GM12874 (cell line): ENCODE data around the gene CHMP6.

ENCODE experiments used
- TF ChIP-seq, protein P1 (sequence below): IDR thresholded peaks from 2 replicates; pipeline ENCODE4 v1.5.1; 2011; ENCODE audit warnings: low read depth, mild to moderate bottlenecking, control low read depth, low read length, moderate library complexity; ENCODE audit not compliant: insufficient read depth

Gene CHMP6

DNA sequence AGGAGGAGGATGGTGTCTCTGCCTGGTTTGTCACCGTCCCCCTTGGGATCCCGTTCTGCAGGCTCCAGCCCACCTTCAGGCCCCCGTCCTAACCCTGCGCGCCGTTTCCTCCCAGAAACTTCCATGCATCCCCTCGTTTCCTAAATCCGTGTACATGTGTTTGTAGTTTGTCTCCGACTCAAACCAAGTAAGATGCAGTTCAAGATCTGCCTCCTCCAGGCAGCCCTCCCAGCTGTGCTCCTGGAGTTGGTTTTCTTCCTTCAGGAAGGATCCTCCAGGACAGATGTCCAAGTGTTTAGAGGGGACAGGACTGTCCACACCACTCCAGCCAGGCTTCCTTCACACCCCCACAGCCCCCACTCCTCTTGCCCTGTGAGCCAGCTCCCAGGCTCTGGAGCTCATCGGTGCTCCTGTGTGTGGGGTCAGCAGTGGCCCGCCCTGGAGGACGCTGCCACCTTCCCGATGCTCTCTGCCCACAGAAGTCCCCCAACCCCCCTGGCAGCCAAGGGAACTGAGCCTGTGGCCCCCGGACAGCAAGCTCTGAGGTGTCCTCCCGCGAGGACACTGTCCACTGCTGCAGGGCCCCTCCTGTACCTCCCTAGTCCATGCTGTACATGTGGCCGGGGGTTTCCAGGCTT lies 54.6 kb downstream of the CHMP6 start:
- TF ChIP-seq, protein P1, sequence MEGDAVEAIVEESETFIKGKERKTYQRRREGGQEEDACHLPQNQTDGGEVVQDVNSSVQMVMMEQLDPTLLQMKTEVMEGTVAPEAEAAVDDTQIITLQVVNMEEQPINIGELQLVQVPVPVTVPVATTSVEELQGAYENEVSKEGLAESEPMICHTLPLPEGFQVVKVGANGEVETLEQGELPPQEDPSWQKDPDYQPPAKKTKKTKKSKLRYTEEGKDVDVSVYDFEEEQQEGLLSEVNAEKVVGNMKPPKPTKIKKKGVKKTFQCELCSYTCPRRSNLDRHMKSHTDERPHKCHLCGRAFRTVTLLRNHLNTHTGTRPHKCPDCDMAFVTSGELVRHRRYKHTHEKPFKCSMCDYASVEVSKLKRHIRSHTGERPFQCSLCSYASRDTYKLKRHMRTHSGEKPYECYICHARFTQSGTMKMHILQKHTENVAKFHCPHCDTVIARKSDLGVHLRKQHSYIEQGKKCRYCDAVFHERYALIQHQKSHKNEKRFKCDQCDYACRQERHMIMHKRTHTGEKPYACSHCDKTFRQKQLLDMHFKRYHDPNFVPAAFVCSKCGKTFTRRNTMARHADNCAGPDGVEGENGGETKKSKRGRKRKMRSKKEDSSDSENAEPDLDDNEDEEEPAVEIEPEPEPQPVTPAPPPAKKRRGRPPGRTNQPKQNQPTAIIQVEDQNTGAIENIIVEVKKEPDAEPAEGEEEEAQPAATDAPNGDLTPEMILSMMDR, result no peak

DNA sequence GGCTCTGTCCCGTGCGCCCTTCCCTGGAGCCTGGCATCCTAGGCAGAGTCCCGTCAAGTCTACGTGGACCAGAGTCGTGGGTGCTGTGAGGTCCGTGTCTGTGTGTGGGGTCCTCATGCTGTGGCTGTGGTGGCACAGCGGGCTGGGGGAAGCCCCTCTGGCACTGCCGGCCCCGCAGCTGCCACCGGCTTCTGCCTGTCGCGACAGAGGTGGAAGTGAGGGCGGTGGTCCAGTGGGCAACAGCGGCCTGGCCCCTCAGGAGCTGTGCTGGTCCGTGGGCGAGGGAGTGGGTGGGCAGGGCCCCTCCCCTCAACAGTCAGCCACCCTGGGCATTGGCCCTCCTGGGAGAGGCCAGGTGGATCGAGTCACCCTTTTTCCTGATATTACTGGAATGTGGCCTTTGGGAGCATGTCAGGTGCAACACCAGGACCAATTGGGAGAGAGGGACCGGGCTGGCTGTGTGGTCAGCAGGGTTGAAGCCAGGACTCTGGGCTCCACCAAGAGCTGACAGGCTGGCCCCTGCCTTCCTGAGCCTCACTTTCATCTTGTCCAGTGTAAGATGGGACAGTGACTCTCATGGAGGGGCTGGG lies 55.2 kb downstream of the CHMP6 start:
- TF ChIP-seq, protein P1, result no peak

- TF ChIP-seq, protein P1, result no peak
Observed at GRCh38 chr17:81048827-81049371, 57.3 kb downstream of the CHMP6 start.

GRCh38 chr17:81049372-81049911 lies 57.8 kb downstream of the CHMP6 start:
- TF ChIP-seq, protein P1, result no peak
